ENCODE results near the gene ZNF148.

The ZNF148 gene

GRCh38 chr3:125325746-125326145, 49.4 kb downstream of the ZNF148 start:
- DNase-seq, result no peak

- DNase-seq, result no peak
Observed at GRCh38 chr3:125324341-125324740, 50.8 kb downstream of the ZNF148 start.

GRCh38 chr3:125322917-125323316, 52.2 kb downstream of the ZNF148 start:
- no peak for DNase-seq

GRCh38 chr3:125322166-125322565, 53.0 kb downstream of the ZNF148 start:
- peak; percentile 68 for DNase-seq

- no peak for DNase-seq
Observed at GRCh38 chr3:125319765-125320164, 55.4 kb downstream of the ZNF148 start.

GRCh38 chr3:125318871-125319270, 56.3 kb downstream of the ZNF148 start:
- DNase-seq, result no peak

- no peak for DNase-seq
Observed at GRCh38 chr3:125318167-125318865, 56.8 kb downstream of the ZNF148 start.

GRCh38 chr3:125317761-125318160, 57.4 kb downstream of the ZNF148 start:
- DNase-seq, result no peak

GRCh38 chr3:125316949-125317348, 58.2 kb downstream of the ZNF148 start:
- DNase-seq, result no peak

- no peak for DNase-seq
Observed at GRCh38 chr3:125316246-125316645, 58.9 kb downstream of the ZNF148 start.

- peak; percentile 67 for DNase-seq
Observed at GRCh38 chr3:125313060-125313635, 62.0 kb downstream of the ZNF148 start.

- no peak for DNase-seq
Observed at GRCh38 chr3:125310623-125311081, 64.5 kb downstream of the ZNF148 start.

- no peak for DNase-seq
Observed at GRCh38 chr3:125309476-125309875, 65.6 kb downstream of the ZNF148 start.

GRCh38 chr3:125306620-125307019, 68.5 kb downstream of the ZNF148 start:
- no peak for DNase-seq

- peak; percentile 78 for DNase-seq
Observed at GRCh38 chr3:125302932-125303331, 72.2 kb downstream of the ZNF148 start.

- peak; percentile 92 for DNase-seq
Observed at GRCh38 chr3:125300416-125300815, 74.7 kb downstream of the ZNF148 start.

GRCh38 chr3:125294411-125294810, 80.7 kb downstream of the ZNF148 start:
- DNase-seq, result no peak

- no peak for DNase-seq
Observed at GRCh38 chr3:125292015-125292414, 83.1 kb downstream of the ZNF148 start.

GRCh38 chr3:125289429-125289981, 85.6 kb downstream of the ZNF148 start:
- DNase-seq, result no peak

GRCh38 chr3:125287248-125287647, 87.9 kb downstream of the ZNF148 start:
- no peak for DNase-seq

GRCh38 chr3:125281381-125281780, 93.7 kb downstream of the ZNF148 start:
- no peak for DNase-seq

GRCh38 chr3:125280668-125281361, 94.3 kb downstream of the ZNF148 start:
- DNase-seq, result peak; percentile 41

GRCh38 chr3:125278155-125278554, 97.0 kb downstream of the ZNF148 start:
- no peak for DNase-seq

GRCh38 chr3:125271127-125271526, 104.0 kb downstream of the ZNF148 start:
- DNase-seq, result no peak
